Osteoblast (primary cell): Measurements from ENCODE around the gene NCKAP5. TPM values are rescaled to one million over a fixed set of nuclear protein-coding genes. Genes with fewer than 3 reads are reported as not detected.

ENCODE experiments used
- DNase-seq: peaks from one replicate; pipeline ENCODE4 v3.0.0; 2011; ENCODE audit warnings: low spot score, mixed read lengths; ENCODE audit not compliant: insufficient read length; ENCODE audit errors: missing footprints
- H2AFZ ChIP-seq: 2 replicates; pipeline ENCODE4 v1.6.0; 2011; ENCODE audit warnings: mild to moderate bottlenecking, low read length
- H3K27ac ChIP-seq: 2 replicates; pipeline ENCODE4 v1.5.1; 2011; ENCODE audit warnings: mild to moderate bottlenecking, low read depth, low read length, moderate library complexity
- H3K27me3 ChIP-seq: 2 replicates; pipeline ENCODE4 v1.6.0; 2012; ENCODE audit warnings: mild to moderate bottlenecking, control low read depth, inconsistent platforms, low read length, moderate library complexity; ENCODE audit not compliant: insufficient read depth
- H3K36me3 ChIP-seq: 2 replicates; pipeline ENCODE4 v1.5.1; 2011; ENCODE audit warnings: mild to moderate bottlenecking, low read length, control low read depth, moderate library complexity; ENCODE audit not compliant: insufficient read depth
- H3K4me1 ChIP-seq: 2 replicates; pipeline ENCODE4 v1.5.1; 2011; ENCODE audit warnings: mild to moderate bottlenecking, low read length, control low read depth, moderate library complexity; ENCODE audit not compliant: insufficient read depth
- H3K4me2 ChIP-seq: 2 replicates; pipeline ENCODE4 v1.6.0; 2011; ENCODE audit warnings: mild to moderate bottlenecking, low read length; ENCODE audit not compliant: insufficient read depth
- H3K4me3 ChIP-seq: fragments of 200-600 bp; sonication (generic); 3 replicates; pipeline ENCODE4 v1.5.1; 2012; ENCODE audit warnings: mild to moderate bottlenecking, low read length, inconsistent platforms; ENCODE audit not compliant: insufficient read depth
- H3K79me2 ChIP-seq: 2 replicates; pipeline ENCODE4 v1.6.0; 2012; ENCODE audit warnings: mild to moderate bottlenecking, low read length, control low read depth, inconsistent platforms; ENCODE audit not compliant: insufficient read depth
- H3K9me3 ChIP-seq: 2 replicates; pipeline ENCODE4 v1.5.1; 2011; ENCODE audit warnings: low read depth, low read length, control low read depth
- H4K20me1 ChIP-seq: 2 replicates; pipeline ENCODE4 v1.6.0; 2012; ENCODE audit warnings: mild to moderate bottlenecking, low read length, control low read depth; ENCODE audit not compliant: insufficient read depth
- total RNA-seq: library from RNA; depleted of rRNA; stranded (reverse); fragments of >200 nt; gene quantifications from 2 replicates; pipeline ENCODE4 v1.2.3, GENCODE V29; 2012
- TF ChIP-seq, protein P1 (sequence below): IDR thresholded peaks from 2 replicates; pipeline ENCODE4 v1.5.1; 2011; ENCODE audit warnings: mild to moderate bottlenecking, low read depth, low read length, moderate library complexity; ENCODE audit errors: extremely low read depth

The NCKAP5 gene
- total RNA-seq, 1 donor, result 1.8 TPM

DNA sequence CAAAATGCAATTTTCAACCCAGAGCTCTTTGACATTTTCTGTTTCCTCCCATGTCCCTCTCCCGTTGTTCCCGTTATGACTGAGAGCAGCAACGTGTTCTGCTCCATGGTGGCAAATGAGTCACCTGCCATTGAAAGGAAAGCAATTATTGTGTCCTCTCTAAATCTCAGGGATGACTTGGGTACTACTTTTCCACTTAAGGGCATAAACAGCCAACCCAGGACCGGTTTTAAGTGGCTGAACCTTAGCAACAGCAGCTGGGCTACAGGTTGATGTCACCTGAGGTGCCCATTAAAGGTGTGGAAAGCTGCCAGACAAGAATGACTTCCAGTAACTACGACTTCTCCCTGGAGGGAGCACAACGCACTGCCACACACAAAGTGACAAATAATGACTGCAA, 236.8 kb downstream of the NCKAP5 start:
- TF ChIP-seq, protein P1, sequence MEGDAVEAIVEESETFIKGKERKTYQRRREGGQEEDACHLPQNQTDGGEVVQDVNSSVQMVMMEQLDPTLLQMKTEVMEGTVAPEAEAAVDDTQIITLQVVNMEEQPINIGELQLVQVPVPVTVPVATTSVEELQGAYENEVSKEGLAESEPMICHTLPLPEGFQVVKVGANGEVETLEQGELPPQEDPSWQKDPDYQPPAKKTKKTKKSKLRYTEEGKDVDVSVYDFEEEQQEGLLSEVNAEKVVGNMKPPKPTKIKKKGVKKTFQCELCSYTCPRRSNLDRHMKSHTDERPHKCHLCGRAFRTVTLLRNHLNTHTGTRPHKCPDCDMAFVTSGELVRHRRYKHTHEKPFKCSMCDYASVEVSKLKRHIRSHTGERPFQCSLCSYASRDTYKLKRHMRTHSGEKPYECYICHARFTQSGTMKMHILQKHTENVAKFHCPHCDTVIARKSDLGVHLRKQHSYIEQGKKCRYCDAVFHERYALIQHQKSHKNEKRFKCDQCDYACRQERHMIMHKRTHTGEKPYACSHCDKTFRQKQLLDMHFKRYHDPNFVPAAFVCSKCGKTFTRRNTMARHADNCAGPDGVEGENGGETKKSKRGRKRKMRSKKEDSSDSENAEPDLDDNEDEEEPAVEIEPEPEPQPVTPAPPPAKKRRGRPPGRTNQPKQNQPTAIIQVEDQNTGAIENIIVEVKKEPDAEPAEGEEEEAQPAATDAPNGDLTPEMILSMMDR, result no peak
- H3K27ac ChIP-seq, result no peak overlapping the region
- no peak for DNase-seq
- no peak overlapping the region for H3K4me3 ChIP-seq
- no peaks in the 10 kb centered on the region for H3K36me3 ChIP-seq
- H3K79me2 ChIP-seq, result no peaks in the 10 kb centered on the region
- no peaks in the 10 kb centered on the region for H4K20me1 ChIP-seq
- H3K4me1 ChIP-seq, result peaks cover 4% of the 10 kb centered on the region
- no peaks in the 10 kb centered on the region for H3K9me3 ChIP-seq
- H3K27me3 ChIP-seq, result no peaks in the 10 kb centered on the region
- no peak overlapping the region for H3K4me2 ChIP-seq
- no peak overlapping the region for H2AFZ ChIP-seq

DNA sequence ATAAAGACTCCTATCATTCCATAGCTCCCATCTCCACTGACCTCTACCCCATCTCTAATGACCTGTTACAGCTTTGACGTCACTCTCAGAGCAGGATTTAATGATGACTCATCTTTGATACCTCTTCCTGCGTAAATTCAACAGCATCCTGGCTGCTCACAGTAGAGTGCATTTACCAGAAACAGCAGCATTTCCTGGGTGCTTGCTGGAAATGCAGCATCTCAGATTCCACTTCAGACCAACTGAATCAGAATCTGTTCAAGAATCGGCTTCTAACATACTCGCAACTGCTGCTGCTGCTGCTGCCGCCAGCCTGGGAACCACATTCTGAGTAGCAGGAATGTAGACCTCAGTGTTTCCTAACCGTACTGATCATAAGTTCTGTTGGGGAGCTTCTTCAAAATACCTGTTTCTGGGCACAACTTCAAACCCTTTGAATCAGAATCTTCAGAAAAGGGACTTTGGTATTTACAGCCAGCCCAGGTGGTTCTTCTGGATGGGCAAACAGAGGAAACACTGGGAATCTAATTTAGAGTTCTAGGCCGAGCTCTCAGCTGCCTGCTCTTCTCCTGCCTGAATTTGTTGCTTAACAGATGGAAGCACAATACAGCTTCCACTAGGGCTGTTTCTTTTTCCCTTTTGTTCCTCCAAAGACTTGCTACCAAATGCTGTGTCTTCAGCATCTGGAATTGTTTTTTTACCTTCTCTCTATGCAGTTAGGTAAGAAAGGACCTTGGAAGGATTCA, 241.4 kb downstream of the NCKAP5 start:
- no peak overlapping the region for H3K4me2 ChIP-seq
- TF ChIP-seq, protein P1, result no peak
- H3K79me2 ChIP-seq, result no peaks in the 10 kb centered on the region
- H3K36me3 ChIP-seq, result no peaks in the 10 kb centered on the region
- peak overlapping the region; percentile 16 for H2AFZ ChIP-seq
- H3K4me1 ChIP-seq, result peaks cover 15% of the 10 kb centered on the region
- DNase-seq, result peak; percentile 1
- H3K4me3 ChIP-seq, result no peak overlapping the region
- H3K27ac ChIP-seq, result peak overlapping the region; percentile 50
- no peaks in the 10 kb centered on the region for H3K9me3 ChIP-seq
- H3K27me3 ChIP-seq, result no peaks in the 10 kb centered on the region
- H4K20me1 ChIP-seq, result no peaks in the 10 kb centered on the region

GRCh38 chr2:133324150-133324561, 244.1 kb downstream of the NCKAP5 start:
- peak overlapping the region; percentile 49 for H3K27ac ChIP-seq
- H4K20me1 ChIP-seq, result no peaks in the 10 kb centered on the region
- H3K27me3 ChIP-seq, result no peaks in the 10 kb centered on the region
- H3K4me2 ChIP-seq, result peak overlapping the region; percentile 15
- peaks cover 15% of the 10 kb centered on the region for H3K4me1 ChIP-seq
- H3K4me3 ChIP-seq, result no peak overlapping the region
- DNase-seq, result peak; percentile 82
- no peak overlapping the region for H2AFZ ChIP-seq
- no peaks in the 10 kb centered on the region for H3K79me2 ChIP-seq
- no peaks in the 10 kb centered on the region for H3K9me3 ChIP-seq
- no peaks in the 10 kb centered on the region for H3K36me3 ChIP-seq
- TF ChIP-seq, protein P1, result no peak

DNA sequence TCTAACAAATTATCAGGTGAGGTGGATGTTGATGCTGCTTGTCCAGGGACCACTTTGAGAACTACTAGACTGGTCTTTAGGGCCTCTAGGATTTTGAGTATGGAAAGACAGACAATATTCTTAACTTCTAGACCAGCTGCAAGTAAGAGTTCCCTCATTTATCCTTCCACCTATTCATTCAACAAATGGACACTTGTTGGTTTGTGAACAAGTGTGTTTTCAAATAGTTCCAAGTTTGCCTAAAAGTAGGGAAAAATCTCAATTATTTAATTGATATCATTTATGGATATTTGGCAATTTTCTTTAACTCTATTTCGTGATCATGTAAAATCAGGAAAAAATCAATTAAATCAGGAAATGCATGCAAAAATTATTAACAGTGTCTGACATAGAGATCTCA, 245.4 kb downstream of the NCKAP5 start:
- Histone ChIP-seq H2AFZ (no peak overlapping the region), H3K27me3 (no peaks in the 10 kb centered on the region), H3K4me1 (peaks cover 15% of the 10 kb centered on the region), H3K79me2 (no peaks in the 10 kb centered on the region), H3K4me2 (no peak overlapping the region), H3K36me3 (no peaks in the 10 kb centered on the region), H3K27ac (no peak overlapping the region), H4K20me1 (no peaks in the 10 kb centered on the region), H3K9me3 (no peaks in the 10 kb centered on the region), H3K4me3 (no peak overlapping the region)
- TF ChIP-seq, protein P1, result no peak
- no peak for DNase-seq
